HepG2 (cell line): ENCODE measurements around the gene HNF1B. TPM values are rescaled to one million over a fixed set of nuclear protein-coding genes. Genes with fewer than 3 reads are reported as not detected.

Source experiments
- BRD4 ChIP-seq: sonication (generic); formaldehyde crosslinking; IDR thresholded peaks from 2 replicates; pipeline ENCODE4 v1.4.0; 2020; ENCODE audit warnings: missing genetic modification reagents
- CAMTA2 ChIP-seq: sonication (generic); formaldehyde crosslinking; IDR thresholded peaks from 2 replicates; pipeline ENCODE4 v1.4.0; 2020; ENCODE audit warnings: mild to moderate bottlenecking, missing genetic modification reagents, borderline replicate concordance
- GABPA ChIP-seq, 2 experiments: IDR thresholded peaks; 2 replicates each; pipeline ENCODE4 v1.6.1; 2011 to 2016; ENCODE audit warnings: low read depth in 2 of 2, low read length in 1 of 2, missing biosample characterization in 1 of 2, missing genetic modification characterization in 1 of 2
- GMEB1 ChIP-seq: sonication (generic); formaldehyde crosslinking; IDR thresholded peaks from 2 replicates; pipeline ENCODE4 v1.5.1; 2020; ENCODE audit warnings: missing genetic modification reagents, mild to moderate bottlenecking, borderline replicate concordance
- JUND ChIP-seq: sonication (generic); formaldehyde crosslinking; IDR thresholded peaks from 2 replicates; pipeline ENCODE4 v1.8.0; 2022; ENCODE audit warnings: mild to moderate bottlenecking, missing genetic modification reagents
- KDM1A ChIP-seq: IDR thresholded peaks from 2 replicates; pipeline ENCODE4 v1.6.1; 2016; ENCODE audit warnings: missing compliant biosample characterization
- MAFK ChIP-seq, 2 experiments: IDR thresholded peaks in 1 of 2; conservative IDR thresholded peaks in 1 of 2; 2 replicates each; pipeline ENCODE4 v1.6.1; 2011; ENCODE audit warnings: improper control_type of control experiment in 2 of 2, low read length in 2 of 2
- MYNN ChIP-seq: sonication (generic); formaldehyde crosslinking; IDR thresholded peaks from 2 replicates; pipeline ENCODE4 v1.4.0; 2020; ENCODE audit warnings: mild to moderate bottlenecking, low read depth, missing genetic modification reagents
- NKX3-1 ChIP-seq: sonication (generic); formaldehyde crosslinking; IDR thresholded peaks from 2 replicates; pipeline ENCODE4 v1.5.0; 2020; ENCODE audit warnings: missing genetic modification reagents
- NR2F6 ChIP-seq, 2 experiments: IDR thresholded peaks; 2 replicates each; pipeline ENCODE4 v1.6.1; 2016; ENCODE audit warnings: antibody characterized with exemption in 1 of 2, mild to moderate bottlenecking in 1 of 2
- PAF1 ChIP-seq: IDR thresholded peaks from 2 replicates; pipeline ENCODE4 v1.6.1; 2016; ENCODE audit warnings: missing genetic modification reagents, missing compliant biosample characterization
- PHF5A ChIP-seq: IDR thresholded peaks from one replicate; pipeline ENCODE4 v1.6.1; 2018; ENCODE audit warnings: low read depth, missing genetic modification reagents; ENCODE audit not compliant: unreplicated experiment
- TFDP1 ChIP-seq: IDR thresholded peaks from 2 replicates; pipeline ENCODE4 v1.6.1; 2016; ENCODE audit warnings: missing compliant biosample characterization, missing genetic modification reagents, borderline replicate concordance
- USF2 ChIP-seq, 2 experiments: sonication (generic) in 1 of 2; formaldehyde crosslinking in 1 of 2; IDR thresholded peaks; 2 replicates each; pipeline versions ENCODE4 v1.5.1 to v1.6.1; 2011 to 2020; ENCODE audit warnings: borderline replicate concordance in 1 of 2, low read depth in 1 of 2, low read length in 1 of 2, mild to moderate bottlenecking in 1 of 2, missing genetic modification reagents in 1 of 2, moderate library complexity in 1 of 2
- ZFAT ChIP-seq: sonication (generic); formaldehyde crosslinking; conservative IDR thresholded peaks from 2 replicates; pipeline ENCODE4 v1.8.1; 2023; ENCODE audit warnings: missing genetic modification reagents, inconsistent platforms
- ZNF20 ChIP-seq: sonication (generic); formaldehyde crosslinking; IDR thresholded peaks from 2 replicates; pipeline ENCODE4 v1.4.0; 2020; ENCODE audit warnings: mild to moderate bottlenecking, moderate library complexity, missing genetic modification reagents
- ZNF232 ChIP-seq: sonication (generic); formaldehyde crosslinking; IDR thresholded peaks from 2 replicates; pipeline ENCODE4 v1.4.0; 2020; ENCODE audit warnings: missing genetic modification reagents, borderline replicate concordance
- ZNF333 ChIP-seq: sonication (generic); formaldehyde crosslinking; IDR thresholded peaks from 2 replicates; pipeline ENCODE4 v1.4.0; 2020; ENCODE audit warnings: mild to moderate bottlenecking, missing genetic modification reagents, borderline replicate concordance
- ZNF34 ChIP-seq: sonication (generic); formaldehyde crosslinking; IDR thresholded peaks from 2 replicates; pipeline ENCODE4 v1.4.0; 2020; ENCODE audit warnings: mild to moderate bottlenecking, missing genetic modification reagents, borderline replicate concordance
- ZNF430 ChIP-seq: sonication (generic); formaldehyde crosslinking; IDR thresholded peaks from 2 replicates; pipeline ENCODE4 v1.9.0; 2021; ENCODE audit warnings: mild to moderate bottlenecking, missing genetic modification reagents
- ZNF678 ChIP-seq: sonication (generic); formaldehyde crosslinking; IDR thresholded peaks from 2 replicates; pipeline ENCODE4 v1.4.0; 2020; ENCODE audit warnings: mild to moderate bottlenecking, missing genetic modification reagents
- ZNF775 ChIP-seq: sonication (generic); formaldehyde crosslinking; IDR thresholded peaks from 2 replicates; pipeline ENCODE4 v1.4.0; 2020; ENCODE audit warnings: missing genetic modification reagents, mild to moderate bottlenecking, moderate library complexity, borderline replicate concordance
- polyA plus RNA-seq, 8 experiments: library from polyadenylated mRNA; depleted of rRNA in 3 of 8; stranded (reverse) in 7 of 8; unstranded in 1 of 8; fragments of >200 nt; fragmentation: Illumina TruSeq in 4 of 8; extraction: Trizol in 4 of 8; gene quantifications; 2 replicates each; pipeline versions ENCODE4 v1.2.1 to v1.2.3, GENCODE V29; 2011 to 2016; ENCODE audit warnings: low read depth in 4 of 8, missing spikeins in 1 of 8, mixed read lengths in 1 of 8; ENCODE audit not compliant: insufficient read depth in 1 of 8
- total RNA-seq, 5 experiments: library from RNA; depleted of rRNA; stranded (reverse); fragments of >200 nt; fragmentation: Illumina TruSeq; extraction: Trizol; gene quantifications; 2 replicates each; pipeline ENCODE4 v1.2.3, GENCODE V29; 2016; ENCODE audit warnings: low read depth in 1 of 5
- TF ChIP-seq, protein P1 (sequence below): sonication (generic); formaldehyde crosslinking; IDR thresholded peaks from 2 replicates; pipeline ENCODE4 v1.4.0; 2020; ENCODE audit warnings: mild to moderate bottlenecking, missing genetic modification reagents

The HNF1B gene
- total and polyA plus RNA-seq, 2 of the 13 experiments (the other 11 are each of a cell fraction or from before 2014, with no cell fraction given) = 1.9 to 5.3 TPM

GRCh38 chr17:37710344-37710886, 34.4 kb downstream of the HNF1B start (continued):
- TF ChIP-seq GMEB1 (CRISPR knock-in tag) (peak; percentile 46; the same call in 1 of the 2 replicates), USF2 (IDR thresholded peaks at IDR 0.05; ENCODE audit: low read depth, low read length) (no peak), USF2 (CRISPR knock-in tag; IDR thresholded peaks at IDR 0.05; ENCODE audit: borderline replicate concordance) (no peak), CAMTA2 (CRISPR knock-in tag) (no peak), BRD4 (CRISPR knock-in tag) (no peak), ZNF430 (CRISPR knock-in tag) (no peak), ZFAT (CRISPR knock-in tag) (no peak), ZNF333 (no peak), ZNF678 (CRISPR knock-in tag) (no peak), NR2F6 (IDR thresholded peaks at IDR 0.05) (peak; percentile 66), NR2F6 (CRISPR knock-in tag; IDR thresholded peaks at IDR 0.05) (peak; percentile 66; the same call in 1 of the 2 replicates), MAFK (conservative IDR thresholded peaks at IDR 0.05 in 1 of 2, IDR thresholded peaks at IDR 0.05 in 1 of 2; ENCODE audit: low read length in 2 of 2) (0 out of 4 replicates have a peak, but pooled peaks of 1 of the 2 experiments have one; percentile 18), PHF5A (no peak), ZNF775 (CRISPR knock-in tag) (no peak), ZNF232 (peak; percentile 24; the same call in 1 of the 2 replicates), NKX3-1 (CRISPR knock-in tag) (no peak), MYNN (CRISPR knock-in tag) (0 out of 2 replicates have a peak, but pooled peaks have one; percentile 33), ZNF20 (CRISPR knock-in tag) (no peak), PAF1 (CRISPR knock-in tag) (no peak), JUND (CRISPR knock-in tag) (peak; percentile 77), ZNF34 (no peak; the same call in 1 of the 2 replicates), KDM1A (peak; percentile 22; the same call in 1 of the 2 replicates), TFDP1 (CRISPR knock-in tag) (peak; percentile 58; the same call in 1 of the 2 replicates), GABPA (IDR thresholded peaks at IDR 0.05; ENCODE audit: low read depth, low read length) (no peak), GABPA (CRISPR knock-in tag; IDR thresholded peaks at IDR 0.05; ENCODE audit: low read depth) (peak; percentile 84)
- TF ChIP-seq, protein P1, sequence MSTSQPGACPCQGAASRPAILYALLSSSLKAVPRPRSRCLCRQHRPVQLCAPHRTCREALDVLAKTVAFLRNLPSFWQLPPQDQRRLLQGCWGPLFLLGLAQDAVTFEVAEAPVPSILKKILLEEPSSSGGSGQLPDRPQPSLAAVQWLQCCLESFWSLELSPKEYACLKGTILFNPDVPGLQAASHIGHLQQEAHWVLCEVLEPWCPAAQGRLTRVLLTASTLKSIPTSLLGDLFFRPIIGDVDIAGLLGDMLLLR (CRISPR knock-in tag) = no peak
